Suppressor macrophage (primary cell): ENCODE measurements around the gene PPP1R3F.

ENCODE experiments used
- DNase-seq, 4 experiments: peaks; one replicate each; pipeline ENCODE4 v3.0.0-alpha.2; 2020 to 2022

PPP1R3F gene

GRCh38 chrX:49249071-49249470, 20.5 kb upstream of the PPP1R3F start:
- no peak for DNase-seq

DNA sequence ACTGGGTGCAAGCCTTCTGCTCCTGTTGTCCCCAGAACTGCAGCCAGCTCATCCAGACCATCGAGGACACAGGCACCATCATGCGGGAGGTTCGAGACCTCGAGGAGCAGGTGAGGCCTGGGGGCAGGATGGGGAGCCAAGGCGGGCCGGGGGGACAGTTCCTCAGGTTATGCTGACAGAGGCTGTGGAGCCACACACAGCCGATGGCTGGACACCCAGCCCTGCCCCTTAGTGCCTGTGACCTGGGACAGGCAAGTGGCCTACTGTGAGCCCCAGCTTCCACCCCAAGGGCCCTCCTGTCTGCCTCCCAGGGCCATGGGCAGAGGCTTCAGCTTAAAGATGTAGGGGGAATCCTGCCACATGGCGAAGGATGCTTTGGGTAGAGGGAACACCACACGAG, 20.0 kb upstream of the PPP1R3F start:
- DNase-seq: no peak

GRCh38 chrX:49250066-49250465, 19.5 kb upstream of the PPP1R3F start:
- no peak for DNase-seq

DNA sequence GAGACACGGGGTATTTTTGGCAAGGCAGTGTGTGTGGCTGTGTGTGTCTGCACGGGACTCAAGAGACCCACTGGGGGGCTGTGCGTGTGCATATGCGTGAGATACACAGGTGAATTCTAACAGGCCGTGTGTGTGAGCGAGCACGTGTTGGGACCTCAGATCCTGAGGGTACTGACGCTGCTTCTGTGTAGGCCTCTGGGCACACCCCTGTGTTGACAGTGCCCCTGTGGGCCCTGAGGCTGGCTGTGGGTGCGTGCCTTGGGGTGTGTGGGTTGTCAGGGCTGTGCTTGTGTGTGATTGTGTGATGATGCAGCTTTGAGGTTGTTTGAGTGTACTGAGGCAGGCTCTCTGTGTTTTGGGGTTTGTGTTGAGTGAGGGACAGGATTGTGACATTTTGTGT, 19.0 kb upstream of the PPP1R3F start:
- DNase-seq: no peak

DNA sequence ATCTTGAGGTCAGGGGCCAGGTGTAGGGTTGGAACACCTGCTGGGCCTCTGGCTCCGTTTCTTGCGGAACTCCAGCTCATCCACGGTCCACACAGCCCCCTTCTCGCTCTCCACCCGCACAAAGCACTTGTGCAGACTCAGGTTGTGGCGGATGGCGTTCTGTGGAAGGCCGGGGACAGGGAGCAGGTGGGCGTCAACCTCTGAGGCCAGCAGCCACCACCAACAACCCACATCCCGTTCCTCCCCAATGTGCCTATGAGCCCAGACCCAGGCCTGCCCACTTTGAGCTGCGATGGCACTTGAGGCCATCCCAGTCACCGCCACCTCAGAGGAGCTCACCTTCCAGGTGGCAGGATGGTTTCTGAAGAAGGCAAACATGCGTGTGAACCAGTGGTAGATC, 18.3 kb upstream of the PPP1R3F start:
- no peak for DNase-seq

DNA sequence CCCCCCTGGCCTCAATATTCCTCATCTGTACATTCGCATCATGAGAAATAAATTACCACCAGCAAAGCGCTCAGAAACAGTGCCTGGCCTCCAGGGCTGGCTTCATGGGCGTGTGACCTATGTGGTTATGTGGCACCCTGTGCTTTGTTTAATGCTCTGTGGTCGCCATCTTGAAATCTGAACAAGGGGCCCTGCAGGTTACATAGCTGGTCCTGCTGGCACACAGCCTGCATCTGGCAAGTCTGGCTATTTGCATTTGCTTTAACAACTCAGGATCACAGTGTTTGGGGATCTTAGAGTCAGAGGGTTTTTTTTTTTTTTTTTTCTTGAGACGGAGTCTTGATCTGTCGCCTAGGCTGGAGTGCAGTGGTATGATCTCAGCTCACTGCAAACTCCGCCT, 15.0 kb upstream of the PPP1R3F start:
- DNase-seq: no peak

DNA sequence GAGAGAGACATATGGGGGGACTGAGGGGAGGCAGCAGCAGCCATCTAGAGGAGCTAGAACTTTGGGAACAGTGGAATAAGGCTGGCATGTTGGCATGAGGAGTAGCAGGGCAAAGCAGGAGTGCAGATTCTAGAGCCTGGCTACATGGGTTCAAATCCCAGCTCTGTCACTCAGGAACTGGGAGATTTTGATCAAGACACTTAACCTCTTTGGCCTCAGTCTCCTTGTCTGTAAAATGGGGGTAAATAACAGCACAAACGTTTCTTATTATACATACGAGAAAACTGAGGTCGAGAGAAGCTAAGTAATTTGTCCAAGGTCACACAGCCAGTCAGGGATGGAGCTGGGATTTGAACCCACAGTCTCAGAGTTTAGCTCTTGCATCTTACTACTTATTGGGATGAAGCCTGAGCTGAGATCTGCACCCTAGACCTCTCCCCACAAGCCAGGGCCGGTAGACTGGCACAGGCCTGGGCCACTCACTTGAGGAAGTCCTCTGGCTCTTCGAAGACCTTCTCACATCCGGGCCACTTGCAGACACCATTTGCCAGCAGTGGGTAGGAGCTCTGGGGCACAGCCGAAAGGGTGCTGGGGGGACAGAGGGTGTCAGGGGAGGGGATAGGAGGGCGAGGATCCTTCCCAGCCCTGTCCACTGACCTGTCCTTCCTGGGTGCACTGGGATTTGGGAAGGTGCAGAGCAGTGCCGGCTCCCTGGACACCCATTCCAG, 13.2 kb upstream of the PPP1R3F start:
- DNase-seq: no peak

DNA sequence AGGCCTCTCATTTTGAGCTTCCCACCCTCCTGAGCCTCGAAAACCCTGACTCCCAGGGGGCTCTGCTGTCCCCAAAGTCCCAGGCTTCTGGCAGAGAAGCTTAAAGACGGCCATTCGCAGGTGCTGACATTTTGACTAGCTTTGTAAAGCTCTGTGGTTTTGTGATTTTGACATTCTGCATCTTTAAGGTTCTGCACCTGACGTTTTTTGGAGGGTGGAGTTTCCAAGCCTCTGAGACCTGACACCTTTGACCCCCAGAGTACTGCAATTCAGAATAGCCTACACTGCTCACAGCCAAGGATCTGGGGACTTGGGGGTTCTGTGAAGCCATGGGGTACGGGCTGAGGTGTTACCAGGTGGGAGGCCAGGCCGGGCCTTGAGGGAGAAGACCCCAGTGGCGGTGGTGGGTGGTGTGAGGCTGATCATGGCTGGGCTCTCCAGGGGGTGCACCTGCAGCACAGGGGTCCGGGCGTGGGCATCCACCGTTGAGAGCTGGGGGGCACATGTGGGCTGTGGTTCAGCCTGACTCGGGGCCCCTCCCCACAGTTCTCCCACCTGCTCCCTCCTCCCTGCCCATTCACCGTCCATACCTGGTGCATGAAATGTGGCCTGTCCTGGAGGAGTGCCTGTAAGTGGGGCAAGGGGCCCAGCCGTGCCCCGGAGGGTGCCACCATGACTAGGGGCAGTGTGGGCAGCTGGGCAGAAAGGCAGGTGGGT, 12.4 kb upstream of the PPP1R3F start:
- no peak for DNase-seq

DNA sequence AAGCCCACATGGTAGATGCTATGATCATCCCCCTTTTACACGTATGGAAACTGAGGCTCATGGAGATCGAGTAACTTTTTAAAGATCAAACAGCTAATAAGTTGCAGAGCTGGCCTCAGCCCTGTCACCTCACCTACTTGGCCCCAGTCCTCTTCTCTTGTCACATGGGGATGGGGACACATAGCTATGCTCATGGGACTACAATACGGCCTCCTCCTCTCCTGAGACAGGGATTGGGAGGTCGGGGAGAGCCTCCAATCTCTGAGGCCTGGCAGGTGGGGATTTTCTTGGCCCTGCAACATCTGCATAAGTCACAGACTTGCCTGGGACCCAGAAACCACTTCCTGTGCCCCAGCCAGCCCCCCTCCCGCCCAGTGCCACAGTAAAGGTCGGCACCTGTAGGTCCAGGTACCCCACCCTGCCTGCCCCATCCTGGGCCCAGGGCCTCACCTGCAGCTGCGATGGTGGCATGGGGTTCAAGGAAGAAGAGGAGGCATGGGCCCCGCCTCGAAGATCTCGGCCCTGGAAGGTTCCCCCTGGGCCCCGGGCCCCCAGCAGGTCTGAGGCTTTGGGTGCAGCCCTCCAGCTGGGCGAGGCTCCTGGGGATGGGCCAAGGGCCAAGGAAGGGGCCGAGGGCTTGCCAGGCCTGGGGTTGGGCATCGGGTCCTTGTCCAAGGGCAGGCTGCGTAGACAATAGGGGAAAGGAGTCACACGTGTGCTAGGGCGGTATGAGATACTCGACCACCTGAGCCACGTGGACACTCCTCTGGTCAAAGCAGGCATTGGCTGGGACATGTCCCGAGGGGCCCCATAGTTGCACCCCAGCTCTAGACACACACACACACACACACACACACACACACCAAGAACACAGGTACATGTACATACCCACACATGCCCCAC, 11.5 kb upstream of the PPP1R3F start:
- no peak for DNase-seq

DNA sequence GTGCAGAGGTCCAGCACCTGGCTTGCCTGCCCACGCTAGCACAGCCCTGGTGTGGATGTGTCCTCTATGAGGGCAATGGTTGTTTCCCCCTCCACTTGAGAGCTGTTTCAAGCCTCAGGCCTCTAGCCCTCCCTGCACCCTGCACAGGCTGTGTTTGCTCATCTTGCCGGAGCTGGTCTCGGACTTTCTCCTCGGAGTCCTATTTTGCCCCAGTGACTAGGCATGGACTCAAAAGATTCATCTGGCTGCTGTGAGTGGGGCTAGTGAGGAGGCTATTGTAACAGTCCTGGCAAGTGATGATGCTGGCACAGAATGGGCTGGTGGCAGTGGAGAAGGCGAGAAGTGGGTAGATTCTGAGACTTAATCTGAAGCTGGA, 10.9 kb upstream of the PPP1R3F start:
- DNase-seq: no peak

- DNase-seq: no peak
Measured at GRCh38 chrX:49260221-49260985, 9.2 kb upstream of the PPP1R3F start.

DNA sequence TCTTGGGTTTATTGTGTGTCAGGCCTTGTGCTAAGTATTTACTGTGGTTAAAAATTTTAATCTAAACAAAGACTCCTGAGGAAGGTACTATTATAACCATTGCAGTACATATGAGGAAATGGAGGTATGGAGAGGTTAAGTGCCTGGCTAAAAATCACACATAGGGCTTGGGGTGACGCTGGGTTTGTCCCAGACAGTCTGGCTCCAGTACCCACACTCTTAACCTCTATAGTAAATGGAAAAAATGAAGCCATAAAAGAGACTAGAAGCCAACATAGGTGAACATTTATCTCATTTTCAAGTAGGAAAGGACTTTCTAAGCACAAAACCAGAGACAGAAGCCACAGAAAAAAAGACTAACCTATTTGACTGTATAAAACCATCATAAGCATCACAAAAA, 7.0 kb upstream of the PPP1R3F start:
- DNase-seq: no peak

- DNase-seq: no peak
Measured at GRCh38 chrX:49263631-49264030, 6.0 kb upstream of the PPP1R3F start.

GRCh38 chrX:49264460-49264859, 5.1 kb upstream of the PPP1R3F start, which contains the start of gene FOXP3:
FOXP3 (minus strand) TSS chrX:49264710; CDS start chrX:49258505, 6,205 bp downstream.
- DNase-seq: no peak

GRCh38 chrX:49266523-49267445, 2.8 kb upstream of the PPP1R3F start:
- no peak for DNase-seq

DNA sequence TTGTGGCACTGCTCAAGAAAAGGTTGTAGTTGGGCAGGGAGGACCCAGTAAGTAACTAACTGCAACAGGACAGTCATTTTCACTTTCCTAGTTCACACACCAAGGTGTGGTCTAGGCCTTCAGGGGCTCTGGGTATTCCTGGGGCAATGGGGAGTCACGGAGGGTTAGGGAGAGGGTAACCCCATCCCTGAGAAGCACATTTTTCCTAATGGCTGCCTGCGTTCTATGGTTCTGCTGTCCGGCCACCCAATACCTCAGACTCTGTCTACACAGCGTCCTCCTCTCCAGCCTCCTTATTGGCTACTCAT, 937 bp upstream of the PPP1R3F start:
- DNase-seq: no peak

DNA sequence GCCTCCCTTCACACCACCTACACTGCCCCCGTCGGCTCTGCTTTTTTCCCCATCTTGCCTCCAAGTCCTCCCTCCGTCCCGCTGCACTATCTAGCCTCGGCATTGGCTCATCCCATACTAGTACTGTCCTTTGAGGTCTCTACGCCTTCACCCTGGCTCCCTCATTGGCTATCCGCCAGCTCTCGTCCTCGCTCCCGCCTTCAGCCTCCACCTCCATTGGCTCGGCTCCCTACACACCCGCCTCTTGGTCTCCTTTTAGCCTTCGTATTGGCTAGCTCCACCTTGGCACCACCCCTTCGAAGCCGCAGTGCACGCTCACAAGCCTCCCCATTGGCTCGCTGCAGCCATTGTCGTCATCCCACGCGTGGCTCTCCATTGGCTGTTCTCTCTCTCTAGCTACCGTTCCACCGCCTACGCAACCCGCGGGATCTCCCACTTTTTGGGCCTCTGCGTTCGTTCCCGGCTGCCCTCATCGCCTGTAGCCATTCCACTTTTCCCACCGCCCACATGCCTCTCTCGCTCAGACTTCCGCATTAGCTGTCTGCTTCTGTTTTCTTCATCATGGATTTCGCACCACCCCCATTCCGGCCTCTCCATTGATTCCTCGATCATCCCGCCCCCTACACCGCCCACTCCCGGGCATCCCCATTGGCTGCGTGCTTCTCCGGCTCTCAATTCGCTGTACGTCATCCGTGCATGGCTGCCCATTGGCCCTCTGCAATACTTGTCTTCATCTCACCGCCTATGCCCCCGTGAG, 405 bp upstream of the PPP1R3F start:
- peak; percentile 95 to 98 (median 96) for DNase-seq

- no peak for DNase-seq
Measured at GRCh38 chrX:49270249-49270921, 792 bp downstream of the PPP1R3F start.

DNA sequence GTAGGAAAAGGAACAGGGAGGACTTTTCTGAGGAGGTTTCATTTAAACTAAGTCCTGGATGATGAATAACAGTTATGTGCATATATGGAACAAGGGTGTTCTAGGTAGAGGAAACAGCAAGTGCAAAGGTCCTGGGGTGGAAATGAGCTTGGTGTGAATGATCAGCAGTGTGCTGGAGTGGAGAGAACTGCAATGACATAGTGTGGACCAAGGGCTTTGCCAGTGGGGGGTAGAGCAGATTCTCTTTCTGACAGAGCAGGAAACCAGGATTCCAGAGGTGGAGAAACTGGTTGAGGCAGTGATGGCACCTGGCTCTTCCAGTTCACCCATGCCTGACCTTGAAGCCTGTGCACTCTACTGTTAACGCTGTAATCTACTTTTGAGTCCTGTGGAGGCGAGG, 1.7 kb downstream of the PPP1R3F start:
- no peak for DNase-seq

GRCh38 chrX:49272421-49272820, 2.8 kb downstream of the PPP1R3F start:
- no peak for DNase-seq
